CD4-positive, alpha-beta T cell treated with Interleukin-1 beta for 1 hour (primary cell): ENCODE results near the gene HIVEP2.

Experiments used
- DNase-seq, 2 donors: peaks; one replicate each; pipeline ENCODE4 v3.0.0-alpha.2; 2020 to 2022

HIVEP2 gene

GRCh38 chr6:142838821-142839685 is 105.9 kb downstream of the HIVEP2 start:
- no peak for DNase-seq

- no peak for DNase-seq
Observed at GRCh38 chr6:142835787-142836535, 109.0 kb downstream of the HIVEP2 start.

DNA sequence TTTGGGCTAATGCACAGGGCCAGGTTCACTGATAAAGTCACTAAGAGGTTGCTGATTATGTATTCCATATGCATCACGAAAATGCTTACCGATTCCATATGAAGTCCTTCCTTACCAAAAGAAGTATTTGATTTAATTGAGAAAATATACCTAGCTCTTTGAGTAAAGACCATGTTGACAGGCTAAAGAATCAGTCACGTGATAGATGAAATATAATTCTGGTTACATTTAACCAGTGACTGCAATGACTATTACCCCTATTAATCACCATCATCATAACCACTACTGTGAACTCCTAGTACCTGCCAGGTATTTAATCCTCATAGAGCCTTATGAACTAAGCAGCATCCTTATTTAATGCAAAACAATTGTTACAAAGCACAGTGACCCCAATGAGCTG is 110.1 kb downstream of the HIVEP2 start:
- DNase-seq: no peak

- no peak for DNase-seq
Observed at GRCh38 chr6:142833798-142834197, 111.2 kb downstream of the HIVEP2 start.

GRCh38 chr6:142833054-142833453 is 111.9 kb downstream of the HIVEP2 start:
- DNase-seq: no peak

GRCh38 chr6:142830807-142831206 is 114.2 kb downstream of the HIVEP2 start:
- no peak for DNase-seq

- no peak for DNase-seq
Observed at GRCh38 chr6:142830116-142830710, 114.8 kb downstream of the HIVEP2 start.

GRCh38 chr6:142829556-142829955 is 115.4 kb downstream of the HIVEP2 start:
- DNase-seq: no peak

DNA sequence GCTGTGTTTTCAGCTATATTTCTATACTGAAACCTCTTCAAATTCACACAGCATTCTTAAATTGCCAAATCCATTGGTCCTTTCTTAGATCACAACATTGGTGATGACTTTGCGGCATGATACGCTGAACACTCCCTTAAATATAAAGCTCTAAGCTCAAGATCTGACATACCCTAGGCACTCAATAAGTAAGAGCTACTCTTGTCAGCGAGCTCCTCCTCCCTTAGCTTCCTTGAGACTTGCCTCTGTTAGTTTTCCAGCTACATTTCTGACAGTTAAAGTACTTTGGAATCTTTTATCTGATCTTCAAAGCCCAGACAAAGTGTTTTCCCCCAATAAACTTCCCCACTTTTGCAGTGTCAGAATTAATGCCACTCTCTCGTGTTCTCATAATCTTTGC is 117.0 kb downstream of the HIVEP2 start:
- DNase-seq: no peak

- DNase-seq: no peak
Observed at GRCh38 chr6:142827369-142827768, 117.6 kb downstream of the HIVEP2 start.

DNA sequence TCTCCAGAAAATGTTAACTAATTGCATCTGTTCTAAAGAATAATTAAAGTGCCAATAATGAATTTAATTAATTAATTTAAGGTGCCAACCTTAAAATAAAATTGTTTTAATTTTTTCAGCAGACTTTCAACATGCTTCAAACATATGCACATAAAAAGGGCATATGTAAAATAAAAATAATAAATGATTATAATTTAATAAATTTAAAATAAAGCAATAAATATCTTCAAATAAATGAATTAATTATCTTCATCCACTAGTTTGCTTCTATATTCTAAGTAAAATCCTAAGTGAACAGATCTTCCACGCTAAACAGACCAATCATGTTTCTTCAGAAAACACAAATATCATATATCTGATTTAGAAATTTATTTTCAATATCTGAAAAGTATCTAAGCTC is 119.2 kb downstream of the HIVEP2 start:
- no peak for DNase-seq

GRCh38 chr6:142824426-142824825 is 120.5 kb downstream of the HIVEP2 start:
- no peak for DNase-seq

DNA sequence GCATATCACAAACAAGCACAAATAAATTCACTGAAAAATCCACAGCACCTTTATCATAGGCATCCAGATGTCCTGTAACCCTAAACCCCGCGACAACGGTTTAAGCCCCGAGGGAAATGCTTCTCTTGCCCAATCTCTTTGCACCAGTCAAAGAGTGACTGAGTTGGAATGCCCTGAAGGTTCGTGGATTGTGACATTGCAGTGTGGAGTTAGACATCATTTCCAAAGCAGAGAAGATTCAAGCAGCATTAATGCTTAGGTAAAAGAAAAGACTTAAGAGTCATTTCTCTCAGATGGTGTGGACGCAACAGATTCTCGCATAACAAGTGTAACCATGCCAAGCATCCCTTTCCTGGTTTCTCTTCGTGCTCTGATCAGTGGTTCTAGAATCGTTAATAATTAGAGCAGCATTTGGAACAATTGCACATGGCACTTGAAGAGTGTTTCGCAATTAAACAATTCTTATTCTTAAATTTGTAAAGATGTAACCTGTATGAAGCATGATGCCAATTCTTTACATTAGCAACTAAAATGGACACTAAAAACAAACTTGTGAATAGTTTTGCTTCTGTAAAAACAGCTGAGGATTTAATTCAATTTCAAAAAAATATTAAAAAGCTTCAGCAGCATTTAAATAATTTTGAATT is 121.6 kb downstream of the HIVEP2 start:
- DNase-seq: no peak

GRCh38 chr6:142822842-142823241 is 122.1 kb downstream of the HIVEP2 start:
- DNase-seq: peak in 1 of 2 donors; percentile 40

GRCh38 chr6:142822383-142822782 is 122.6 kb downstream of the HIVEP2 start:
- peak in 1 of 2 donors; percentile 38 for DNase-seq

DNA sequence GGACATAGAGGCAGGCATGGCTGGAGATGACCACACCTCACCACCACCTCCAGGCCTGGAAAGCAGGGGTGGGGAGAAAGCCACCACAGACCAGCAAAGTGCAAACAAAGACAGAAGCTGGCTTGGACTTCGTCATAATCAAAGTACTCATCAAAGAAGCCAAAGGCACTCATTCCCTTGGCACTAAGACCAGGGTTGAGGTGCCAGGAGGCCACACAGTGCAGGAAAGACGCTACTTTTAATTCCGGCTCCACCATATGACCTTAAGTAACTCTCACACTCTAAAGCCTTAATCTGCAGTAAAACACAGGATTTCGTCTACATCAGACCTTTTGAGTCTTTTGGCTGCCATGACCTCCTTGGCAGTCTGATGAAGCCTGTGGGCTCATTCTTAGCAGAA is 123.1 kb downstream of the HIVEP2 start:
- DNase-seq: no peak

DNA sequence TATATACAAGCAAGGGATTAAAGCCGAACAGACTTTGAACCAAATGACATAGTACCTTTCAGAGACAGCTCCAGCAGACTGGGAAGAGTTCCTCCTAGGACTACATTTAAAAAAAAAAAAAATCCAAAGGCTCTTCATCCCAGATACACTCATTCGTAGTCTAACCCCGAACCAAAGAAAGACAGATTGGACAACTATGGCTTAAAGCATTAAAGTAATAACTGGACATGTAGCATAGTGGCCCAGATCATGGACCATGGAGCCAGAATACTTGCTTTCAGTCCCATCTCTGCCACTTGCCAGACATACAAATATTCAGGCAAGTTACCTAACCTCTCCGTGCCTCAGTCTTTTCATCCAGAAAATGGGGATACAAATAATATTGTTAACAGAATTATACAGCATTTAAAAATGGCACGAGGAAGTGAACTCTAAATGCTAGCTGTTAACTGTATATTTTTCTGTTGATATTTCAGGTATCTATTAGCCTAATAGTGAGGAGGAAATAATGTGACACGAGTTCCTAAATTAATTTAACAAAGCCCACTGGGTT is 123.7 kb downstream of the HIVEP2 start:
- no peak for DNase-seq

DNA sequence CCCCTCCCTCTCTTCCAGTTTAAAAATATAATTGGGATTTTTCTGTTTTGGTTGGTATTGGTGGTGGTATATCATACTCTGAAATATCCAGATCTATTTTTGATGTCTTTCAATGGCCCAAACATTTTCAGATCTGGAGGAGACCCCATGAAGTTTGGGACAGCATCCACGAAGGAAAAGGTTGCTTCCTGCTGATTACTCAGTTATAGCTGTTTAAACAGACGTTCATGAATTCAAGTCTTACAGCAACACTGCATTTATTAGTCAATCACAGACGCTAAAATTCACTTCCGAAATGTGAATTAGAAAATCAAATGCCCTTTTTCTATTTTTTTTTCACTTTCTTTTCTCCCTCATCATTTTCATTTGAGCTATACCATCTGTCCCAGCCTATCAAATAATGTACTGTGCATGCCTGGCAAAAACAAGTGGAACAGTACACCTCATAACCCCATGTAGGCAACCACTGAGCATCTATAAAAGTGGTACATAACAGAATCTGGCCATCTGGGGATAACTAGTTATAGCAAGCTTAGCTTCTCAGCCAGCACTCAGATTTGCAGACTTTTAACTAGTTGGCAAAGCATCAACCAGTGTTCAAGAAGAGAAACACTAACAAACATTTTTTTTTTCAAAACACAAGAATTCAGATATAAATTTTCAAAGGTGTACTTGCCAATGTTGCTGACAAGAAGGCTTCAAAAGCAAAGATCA is 124.5 kb downstream of the HIVEP2 start:
- DNase-seq: peak in 1 of 2 donors; percentile 33

DNA sequence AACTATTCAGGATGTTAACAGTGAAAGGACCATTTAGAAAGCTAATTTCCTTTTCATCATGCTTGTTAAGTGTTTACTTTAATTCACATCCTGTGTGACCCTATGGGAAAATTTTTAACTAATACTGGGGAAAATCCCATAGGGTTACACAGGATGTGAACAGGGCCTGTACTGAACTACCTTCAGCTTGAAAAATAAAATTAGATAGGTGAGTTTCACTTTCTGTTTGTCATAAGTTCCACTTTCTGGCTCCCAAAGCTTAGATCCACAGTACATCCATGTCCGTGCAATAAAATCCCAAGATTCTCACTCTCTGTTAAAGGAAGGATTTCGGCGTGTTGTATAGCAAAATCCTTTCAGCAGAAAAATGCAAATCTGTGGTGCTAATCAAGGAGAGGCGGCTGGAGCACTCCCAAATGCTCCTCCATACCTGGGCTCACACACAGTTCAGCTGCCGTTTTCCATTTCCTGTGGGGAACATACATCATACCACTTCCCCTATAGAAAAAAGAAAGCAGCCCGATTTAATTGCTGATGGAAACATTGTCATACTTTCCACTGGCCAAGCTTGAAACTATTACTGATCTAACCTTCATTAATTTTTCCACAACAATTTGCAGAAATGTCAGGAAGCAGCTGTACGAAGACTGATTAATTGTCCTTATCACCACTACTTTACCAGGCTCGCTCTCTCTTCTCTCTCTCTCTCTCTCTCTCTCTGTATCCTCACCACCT is 125.2 kb downstream of the HIVEP2 start:
- DNase-seq: peak in 1 of 2 donors; percentile 69

GRCh38 chr6:142816486-142816885 is 128.5 kb downstream of the HIVEP2 start:
- DNase-seq: no peak

DNA sequence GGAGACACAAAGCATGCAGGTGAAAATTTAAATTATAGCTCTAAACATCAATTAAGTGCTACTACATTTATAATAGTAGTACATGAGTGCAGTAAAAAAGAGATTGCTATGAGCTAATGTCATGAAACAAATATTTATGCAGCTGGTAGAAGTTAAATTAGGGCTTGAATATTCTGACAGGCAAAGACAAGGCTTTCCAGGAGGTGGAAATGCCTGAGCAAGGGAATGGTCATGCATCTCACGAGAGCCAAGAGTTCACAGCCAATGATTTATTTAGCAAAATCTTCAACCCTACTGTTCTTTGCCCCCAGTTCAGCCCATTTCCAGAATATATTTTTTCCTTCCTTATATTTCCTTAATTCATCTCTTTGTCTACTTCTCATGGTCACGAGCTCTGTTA is 128.9 kb downstream of the HIVEP2 start:
- DNase-seq: no peak
